NCI-H1105 (cell line): ENCODE data around the gene UBE2U.

Experiments used
- DNase-seq: peaks from one replicate; lab custom pipeline; 2025; lab: John Stamatoyannopoulos, UW

UBE2U gene

GRCh38 chr1:64203420-64203819 is at the start of gene UBE2U:
Gene UBE2U, plus strand, starts transcription at chr1:64203623. Its CDS starts 428 bp downstream, at chr1:64204051.
- DNase-seq: no peak

GRCh38 chr1:64155278-64155677 is 48.1 kb upstream of the UBE2U start:
- DNase-seq: no peak

- DNase-seq: no peak
Observed at GRCh38 chr1:64161357-64161941, 42.0 kb upstream of the UBE2U start.

GRCh38 chr1:64162151-64162550 is 41.3 kb upstream of the UBE2U start:
- DNase-seq: no peak

GRCh38 chr1:64162804-64163203 is 40.6 kb upstream of the UBE2U start:
- no peak for DNase-seq

- DNase-seq: no peak
Observed at GRCh38 chr1:64163431-64163830, 40.0 kb upstream of the UBE2U start.

GRCh38 chr1:64163970-64164369 is 39.5 kb upstream of the UBE2U start:
- DNase-seq: no peak

- no peak for DNase-seq
Observed at GRCh38 chr1:64166629-64167028, 36.8 kb upstream of the UBE2U start.

- no peak for DNase-seq
Observed at GRCh38 chr1:64167176-64167575, 36.2 kb upstream of the UBE2U start.

- DNase-seq: no peak
Observed at GRCh38 chr1:64171246-64171645, 32.2 kb upstream of the UBE2U start.

- DNase-seq: no peak
Observed at GRCh38 chr1:64171797-64172281, 31.6 kb upstream of the UBE2U start.

GRCh38 chr1:64172458-64172983 is 30.9 kb upstream of the UBE2U start:
- peak; percentile 89 for DNase-seq

GRCh38 chr1:64173336-64173940 is 30.0 kb upstream of the UBE2U start:
- no peak for DNase-seq

- no peak for DNase-seq
Observed at GRCh38 chr1:64175639-64176038, 27.8 kb upstream of the UBE2U start.

- no peak for DNase-seq
Observed at GRCh38 chr1:64176659-64177058, 26.8 kb upstream of the UBE2U start.

- no peak for DNase-seq
Observed at GRCh38 chr1:64179588-64179987, 23.8 kb upstream of the UBE2U start.

GRCh38 chr1:64182207-64182606 is 21.2 kb upstream of the UBE2U start:
- no peak for DNase-seq

- DNase-seq: no peak
Observed at GRCh38 chr1:64183395-64184002, 19.9 kb upstream of the UBE2U start.

- DNase-seq: no peak
Observed at GRCh38 chr1:64184003-64184440, 19.4 kb upstream of the UBE2U start.

- no peak for DNase-seq
Observed at GRCh38 chr1:64186138-64186897, 17.1 kb upstream of the UBE2U start.

GRCh38 chr1:64186898-64187280 is 16.5 kb upstream of the UBE2U start:
- DNase-seq: no peak

- no peak for DNase-seq
Observed at GRCh38 chr1:64187646-64188045, 15.8 kb upstream of the UBE2U start.

- no peak for DNase-seq
Observed at GRCh38 chr1:64192290-64192689, 11.1 kb upstream of the UBE2U start.
